Small intestine (tissue), 7 donors: ENCODE results near the gene MAP3K2. TPM values are rescaled to one million over a fixed set of nuclear protein-coding genes. Genes with fewer than 3 reads are reported as not detected.

Experiments
- DNase-seq, 2 donors: peaks; one replicate each; pipeline versions ENCODE4 v3.0.0 to v3.0.0-alpha.2; 2013
- FAIRE-seq: peaks from 2 replicates; lab custom pipeline; 2012; peaks lifted over from hg19 to GRCh38; lab: Jason Lieb, UNC
- H3K27ac ChIP-seq, 3 donors: one replicate each; pipeline ENCODE4 v1.5.1; 2013; ENCODE audit warnings: low read length in 2 of 3, mild to moderate bottlenecking in 2 of 3, control low read depth in 1 of 3, inconsistent platforms in 1 of 3, low read depth in 1 of 3, moderate library complexity in 1 of 3
- H3K27me3 ChIP-seq, 3 donors: one replicate each; pipeline ENCODE4 v1.6.1; 2013; ENCODE audit warnings: low read length in 3 of 3, inconsistent platforms in 1 of 3; ENCODE audit not compliant: control insufficient read depth in 3 of 3, insufficient read depth in 3 of 3
- H3K36me3 ChIP-seq, 3 donors: one replicate each; pipeline ENCODE4 v1.6.1; 2013; ENCODE audit warnings: low read length in 3 of 3, inconsistent platforms in 1 of 3, low read depth in 1 of 3, mild to moderate bottlenecking in 1 of 3, moderate library complexity in 1 of 3; ENCODE audit not compliant: control insufficient read depth in 3 of 3, insufficient read depth in 2 of 3
- H3K4me1 ChIP-seq, 3 donors: one replicate each; pipeline ENCODE4 v1.6.1; 2013; ENCODE audit warnings: low read length in 2 of 3, inconsistent platforms in 1 of 3, low read depth in 1 of 3, mild to moderate bottlenecking in 1 of 3, moderate library complexity in 1 of 3; ENCODE audit not compliant: control insufficient read depth in 3 of 3, insufficient read depth in 2 of 3
- H3K4me3 ChIP-seq, 3 donors: one replicate each; pipeline ENCODE4 v1.5.1; 2013; ENCODE audit warnings: low read length in 3 of 3, control low read depth in 1 of 3, inconsistent platforms in 1 of 3, low read depth in 1 of 3, mild to moderate bottlenecking in 1 of 3, moderate library complexity in 1 of 3
- H3K9me3 ChIP-seq, 2 donors: one replicate each; pipeline ENCODE4 v1.6.1; 2013; ENCODE audit warnings: low read depth in 1 of 2, low read length in 1 of 2; ENCODE audit not compliant: control insufficient read depth in 2 of 2, insufficient read depth in 1 of 2
- WGBS, 3 donors: extraction: QIAGEN DNeasy Blood & Tissue Kit; methylation state at CpG; one replicate each; pipeline ENCODE4 v1.1.7; 2013; 5-methylcytosine and 5-hydroxymethylcytosine counted together
- polyA plus RNA-seq, 4 donors: library from polyadenylated mRNA; stranded (reverse) in 3 of 4; unstranded in 1 of 4; fragments of 200-250 nt in 3 of 4; fragments of 120-200 nt in 1 of 4; gene quantifications; one replicate each; pipeline versions ENCODE4 v1.2.1 to v1.2.3, GENCODE V29; 2013
- donor health status: healthy with polysubstance abuse.
- donor health status: control.
- donor health status: control.
- donor health status: Bipolar disorder and iron deficiency.
- donor health status: healthy.

MAP3K2 gene
- polyA plus RNA-seq, 4 donors, result 6.7 to 29.0 (median 10.8) TPM

DNA sequence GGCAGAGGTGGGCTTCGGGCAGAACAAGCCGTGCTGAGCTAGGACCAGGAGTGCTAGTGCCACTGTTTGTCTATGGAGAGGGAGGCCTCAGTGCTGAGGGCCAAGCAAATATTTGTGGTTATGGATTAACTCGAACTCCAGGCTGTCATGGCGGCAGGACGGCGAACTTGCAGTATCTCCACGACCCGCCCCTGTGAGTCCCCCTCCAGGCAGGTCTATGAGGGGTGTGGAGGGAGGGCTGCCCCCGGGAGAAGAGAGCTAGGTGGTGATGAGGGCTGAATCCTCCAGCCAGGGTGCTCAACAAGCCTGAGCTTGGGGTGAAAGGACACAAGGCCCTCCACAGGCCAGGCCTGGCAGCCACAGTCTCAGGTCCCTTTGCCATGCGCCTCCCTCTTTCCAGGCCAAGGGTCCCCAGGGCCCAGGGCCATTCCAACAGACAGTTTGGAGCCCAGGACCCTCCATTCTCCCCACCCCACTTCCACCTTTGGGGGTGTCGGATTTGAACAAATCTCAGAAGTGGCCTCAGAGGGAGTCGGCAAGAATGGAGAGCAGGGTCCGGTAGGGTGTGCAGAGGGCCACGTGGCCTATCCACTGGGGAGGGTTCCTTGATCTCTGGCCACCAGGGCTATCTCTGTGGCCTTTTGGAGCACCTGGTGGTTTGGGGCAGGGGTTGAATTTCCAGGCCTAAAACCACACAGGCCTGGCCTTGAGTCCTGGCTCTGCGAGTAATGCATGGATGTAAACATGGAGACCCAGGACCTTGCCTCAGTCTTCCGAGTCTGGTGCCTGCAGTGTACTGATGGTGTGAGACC, 30.7 kb upstream of the MAP3K2 start, which contains the start of gene PROC:
Gene PROC, plus strand, starts transcription at position 128 of the 812 bp plus-strand sequence. CDS start 1,516 bp downstream, outside the sequence.
- peaks cover 0 to 19% (median 0%) of the 10 kb centered on the region in 3 donors for H3K4me1 ChIP-seq
- 87 to 89% (median 89%) methylated on average over 16 of the region's 16 CpGs for WGBS, 3 donors
- H3K9me3 ChIP-seq, result no peaks in the 10 kb centered on the region
- peaks cover 0 to 14% (median 5%) of the 10 kb centered on the region in 3 donors for H3K27me3 ChIP-seq
- no peak for DNase-seq
- H3K36me3 ChIP-seq, result no peaks in the 10 kb centered on the region
- FAIRE-seq, result no peak
- no peak within 1 kb of the TSS for H3K27ac ChIP-seq
- H3K4me3 ChIP-seq, result no peak within 1 kb of the TSS

DNA sequence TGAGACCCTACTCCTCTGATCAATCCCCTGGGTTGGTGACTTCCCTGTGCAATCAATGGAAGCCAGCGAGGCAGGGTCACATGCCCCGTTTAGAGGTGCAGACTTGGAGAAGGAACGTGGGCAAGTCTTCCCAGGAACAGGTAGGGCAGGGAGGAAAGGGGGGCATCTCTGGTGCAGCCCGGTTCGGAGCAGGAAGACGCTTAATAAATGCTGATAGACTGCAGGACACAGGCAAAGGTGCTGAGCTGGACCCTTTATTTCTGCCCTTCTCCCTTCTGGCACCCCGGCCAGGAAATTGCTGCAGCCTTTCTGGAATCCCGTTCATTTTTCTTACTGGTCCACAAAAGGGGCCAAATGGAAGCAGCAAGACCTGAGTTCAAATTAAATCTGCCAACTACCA, 29.6 kb upstream of the MAP3K2 start:
- peaks cover 0 to 5% (median 4%) of the 10 kb centered on the region in 3 donors for H3K27me3 ChIP-seq
- no peak overlapping the region for H3K4me3 ChIP-seq
- peaks cover 0 to 15% (median 0%) of the 10 kb centered on the region in 3 donors for H3K4me1 ChIP-seq
- H3K27ac ChIP-seq, result no peak overlapping the region
- FAIRE-seq (no peak), DNase-seq (no peak)
- H3K36me3 ChIP-seq, result no peaks in the 10 kb centered on the region
- no peaks in the 10 kb centered on the region for H3K9me3 ChIP-seq
- 87 to 90% (median 89%) methylated on average over 8 of the region's 8 CpGs for WGBS, 3 donors

DNA sequence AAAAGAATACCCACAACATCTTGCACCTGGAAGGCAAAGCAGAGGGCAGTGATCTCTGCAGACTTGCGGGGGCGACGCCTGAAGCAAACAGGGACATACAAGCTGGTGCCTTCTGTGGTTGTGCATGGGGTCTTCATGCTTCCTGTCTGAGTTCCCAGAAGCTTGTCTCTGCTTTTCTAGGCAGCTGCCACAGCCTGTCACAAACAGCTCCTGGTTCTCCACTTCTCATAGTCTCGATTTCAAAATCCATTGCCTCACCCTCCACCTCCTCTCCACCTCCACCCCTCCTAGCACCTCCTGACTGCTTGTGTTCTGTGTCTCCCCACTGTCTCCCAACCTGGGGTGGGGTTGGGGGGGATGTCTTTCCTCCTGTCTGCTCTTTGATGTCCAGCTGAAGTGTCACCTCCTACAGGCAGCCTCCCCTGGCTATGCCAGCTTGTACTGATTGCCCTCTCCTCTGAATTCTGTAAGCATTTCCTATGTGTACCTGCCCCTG, 28.8 kb upstream of the MAP3K2 start:
- Histone ChIP-seq H3K4me3 (peak overlapping the region in 2 of 3 donors; percentile 37 to 50), H3K4me1 (peaks cover 0 to 15% (median 0%) of the 10 kb centered on the region in 3 donors), H3K9me3 (no peaks in the 10 kb centered on the region), H3K36me3 (no peaks in the 10 kb centered on the region), H3K27me3 (peaks cover 0 to 2% (median 0%) of the 10 kb centered on the region in 3 donors), H3K27ac (no peak overlapping the region)
- 6 to 17% (median 10%) methylated on average over 4 of the region's 4 CpGs for WGBS, 3 donors
- no peak for DNase-seq
- no peak for FAIRE-seq

DNA sequence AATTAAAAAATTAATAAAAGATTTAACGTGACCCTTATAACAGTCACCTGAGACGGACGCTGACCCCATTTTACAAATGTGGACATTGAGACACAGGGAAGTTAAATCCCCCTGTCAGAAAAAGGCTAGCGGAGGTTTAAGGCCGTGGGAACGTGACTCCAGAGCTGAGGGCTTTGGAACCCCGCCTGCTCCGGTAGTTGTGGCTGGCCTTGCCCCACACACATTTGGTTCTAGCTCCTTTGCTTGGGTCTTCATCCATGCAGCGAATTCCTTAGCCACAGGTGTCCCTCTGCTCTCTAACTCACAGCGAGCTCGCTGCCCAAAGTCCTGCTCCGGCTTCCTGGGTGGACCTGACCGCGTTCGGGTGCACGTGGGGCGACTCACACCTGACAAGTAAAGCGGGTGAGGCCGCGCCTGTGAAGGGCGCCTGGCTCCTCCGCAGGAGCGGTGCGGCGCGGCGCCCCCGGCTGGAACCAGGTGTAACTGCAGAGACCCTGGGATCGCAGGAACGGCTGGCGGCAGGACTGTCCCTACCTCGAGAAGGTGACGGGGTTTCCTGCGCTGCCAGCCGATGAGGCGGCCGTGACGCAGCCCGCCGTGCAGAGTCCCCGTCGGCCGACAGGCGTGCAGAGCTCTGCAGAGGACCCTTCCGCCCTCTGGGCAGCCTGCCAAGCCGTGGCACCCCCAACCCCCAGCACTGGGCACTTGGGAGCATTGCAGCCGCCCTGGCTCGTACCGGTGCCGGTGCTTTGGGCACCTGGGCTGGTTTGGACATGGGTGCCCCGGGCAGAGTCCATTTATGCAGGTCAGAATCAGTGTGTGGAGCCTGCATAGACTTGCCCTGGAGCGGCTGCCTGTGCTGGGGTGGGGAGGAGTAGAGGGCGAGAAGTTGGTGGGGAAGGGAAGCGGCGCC, 28.1 kb upstream of the MAP3K2 start:
- no peak for FAIRE-seq
- H3K27ac ChIP-seq, result peak overlapping the region in 1 of 3 donors; percentile 4
- 9 to 15% (median 15%) methylated on average over 53 to 55 of the region's 55 CpGs for WGBS, 3 donors

DNA sequence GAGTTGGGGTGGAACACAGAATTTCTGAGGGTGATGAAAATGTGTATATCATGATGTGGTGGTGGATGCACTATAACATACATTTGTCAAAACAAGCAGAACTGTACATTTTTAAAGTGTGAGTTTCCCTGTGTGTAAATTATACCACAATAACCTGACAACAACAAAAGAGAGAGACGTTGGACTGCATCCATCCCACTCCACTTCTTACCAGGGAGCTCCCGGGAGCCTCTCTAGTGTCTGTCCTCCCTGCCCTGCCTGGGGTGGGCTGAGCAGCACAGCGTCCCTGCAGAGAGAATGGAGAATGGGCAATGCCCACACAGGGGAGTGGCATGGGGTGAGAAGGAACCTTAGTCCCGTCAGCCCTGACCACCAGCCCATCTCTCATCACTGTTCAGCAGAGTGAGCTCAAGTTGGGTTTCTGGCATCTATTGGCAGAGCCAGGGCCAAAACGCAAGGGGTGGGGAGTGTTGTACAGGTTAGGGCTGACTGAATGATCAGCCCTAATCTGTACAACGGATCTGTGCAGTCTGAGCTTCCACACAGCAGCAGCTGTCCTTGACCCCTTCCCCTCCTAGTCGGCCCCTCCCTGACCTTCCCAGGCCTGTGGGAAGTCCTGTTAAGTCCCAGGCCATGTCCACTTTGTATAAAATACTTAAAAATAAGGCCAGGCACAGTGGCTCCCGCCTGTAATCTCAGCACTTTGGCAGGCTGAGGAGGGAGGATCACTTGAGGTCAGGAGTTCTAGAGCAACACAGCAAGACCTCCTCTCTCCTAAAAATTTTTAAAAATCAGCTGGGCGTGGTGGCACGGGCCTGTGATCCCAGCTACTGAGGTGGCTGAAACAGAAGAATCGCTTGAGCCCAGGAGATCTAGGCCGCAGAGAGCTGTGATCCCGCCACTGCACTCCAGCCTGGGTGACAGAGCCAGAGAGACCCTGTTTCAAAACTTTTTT, 27.1 kb upstream of the MAP3K2 start:
- DNase-seq (no peak), FAIRE-seq (no peak)
- no peaks in the 10 kb centered on the region for H3K9me3 ChIP-seq
- peaks cover 0 to 15% (median 0%) of the 10 kb centered on the region in 3 donors for H3K4me1 ChIP-seq
- WGBS, 3 donors, result 82 to 87% (median 83%) methylated on average over 13 of the region's 13 CpGs
- peaks cover 0 to 2% (median 0%) of the 10 kb centered on the region in 3 donors for H3K27me3 ChIP-seq
- H3K27ac ChIP-seq, result no peak overlapping the region
- H3K36me3 ChIP-seq, result no peaks in the 10 kb centered on the region
- no peak overlapping the region for H3K4me3 ChIP-seq

More for the DNA sequence above, 28.1 kb upstream of the MAP3K2 start:
- Histone ChIP-seq H3K4me1 (peaks cover 0 to 15% (median 0%) of the 10 kb centered on the region in 3 donors), H3K4me3 (peak overlapping the region; percentile 37 to 50 (median 41)), H3K36me3 (no peaks in the 10 kb centered on the region), H3K27me3 (peaks cover 0 to 2% (median 0%) of the 10 kb centered on the region in 3 donors), H3K9me3 (no peaks in the 10 kb centered on the region)
- peak; percentile 91 to 95 for DNase-seq

DNA sequence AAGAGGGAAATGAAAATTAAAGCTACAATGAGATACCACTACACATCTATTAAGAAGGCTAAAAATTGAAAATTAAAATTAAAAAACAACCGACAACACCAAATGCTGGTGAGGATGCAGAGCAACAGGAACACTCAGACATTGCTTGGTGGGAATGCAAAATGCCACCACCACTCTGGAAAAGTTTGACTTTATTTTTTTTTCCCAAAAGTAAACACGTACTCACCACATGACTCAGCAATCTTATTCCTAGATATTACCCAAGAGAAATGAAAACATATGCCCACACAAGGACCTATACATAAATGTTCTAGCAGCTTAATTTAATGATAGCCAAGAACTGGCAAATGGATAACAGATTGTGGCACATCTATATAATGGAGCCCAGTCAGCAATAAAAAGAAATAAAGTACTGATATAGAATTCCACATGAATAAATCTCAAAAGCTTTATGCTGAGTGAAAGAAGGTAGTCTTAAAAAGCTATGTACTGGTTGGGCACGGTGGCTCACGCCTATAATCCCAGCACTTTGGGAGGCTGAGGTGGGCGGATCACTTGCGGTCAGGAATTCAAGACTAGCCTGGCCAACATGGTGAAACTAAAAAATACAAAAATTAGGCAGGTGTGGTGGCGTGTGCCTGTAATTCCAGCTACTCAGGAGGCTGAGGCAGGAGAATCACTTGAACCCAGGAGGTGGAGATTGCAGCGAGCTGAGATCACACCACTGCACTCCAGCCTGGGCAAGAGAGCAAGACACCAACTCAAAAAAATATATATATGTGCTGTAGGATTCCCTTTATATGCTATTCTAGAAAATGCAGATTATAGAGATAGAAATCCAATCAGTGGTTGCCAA, 26.2 kb upstream of the MAP3K2 start:
- whole genome bisulfite sequencing, 3 donors, result 86 to 87% (median 87%) methylated on average over 8 of the region's 8 CpGs
- Histone ChIP-seq H3K36me3 (no peaks in the 10 kb centered on the region), H3K27me3 (peaks cover 0 to 2% (median 0%) of the 10 kb centered on the region in 3 donors), H3K4me1 (peaks cover 0 to 15% (median 0%) of the 10 kb centered on the region in 3 donors), H3K4me3 (no peak overlapping the region), H3K27ac (no peak overlapping the region), H3K9me3 (no peaks in the 10 kb centered on the region)
- no peak for DNase-seq
- FAIRE-seq, result no peak

DNA sequence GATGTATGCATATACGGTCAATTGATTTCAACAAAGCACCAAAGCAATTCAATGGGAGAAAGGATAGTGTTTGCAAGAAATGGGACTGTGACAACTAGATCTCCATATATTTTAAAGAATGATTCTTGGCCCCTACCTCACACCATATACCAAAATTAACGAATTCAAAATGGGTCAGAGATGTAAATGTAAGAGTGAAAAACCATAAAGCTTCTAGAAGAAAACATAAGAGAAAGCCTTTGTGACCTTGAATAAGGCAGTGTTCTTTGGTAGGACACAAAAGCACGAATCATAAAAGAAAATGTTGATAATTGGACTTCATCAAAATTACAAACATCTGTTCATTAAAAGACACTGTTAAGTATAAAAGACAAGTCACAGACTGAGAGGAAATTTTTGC, 25.4 kb upstream of the MAP3K2 start:
- H3K36me3 ChIP-seq, result no peaks in the 10 kb centered on the region
- H3K4me3 ChIP-seq, result no peak overlapping the region
- no peak for FAIRE-seq
- peaks cover 0 to 2% (median 0%) of the 10 kb centered on the region in 3 donors for H3K27me3 ChIP-seq
- H3K27ac ChIP-seq, result no peak overlapping the region
- 91 to 95% (median 95%) methylated on average over 3 of the region's 3 CpGs for WGBS, 3 donors
- DNase-seq, result no peak
- H3K9me3 ChIP-seq, result no peaks in the 10 kb centered on the region
- peaks cover 0 to 22% (median 4%) of the 10 kb centered on the region in 3 donors for H3K4me1 ChIP-seq
